Head of caudate nucleus (tissue), 42 donors: Measurements from ENCODE around the gene ZNF644.
"Not testable (repeated sequence)": the region's sequence is repeated elsewhere in the genome, so short reads cannot be mapped to it uniquely, and the experiment has no call there.

Source experiments
- DNase-seq, 42 donors: peaks; one replicate each; pipeline versions ENCODE4 v3.0.0 to v3.0.0-alpha.2; 2020 to 2021; ENCODE audit warnings: mixed read lengths in 7 of 42
- intact Hi-C: fragments of 100-400 bp; cut with DNase I; formaldehyde crosslinking; loops from one replicate; pipeline ENCODE4 v1.15.0; 2022

Gene ZNF644

DNA sequence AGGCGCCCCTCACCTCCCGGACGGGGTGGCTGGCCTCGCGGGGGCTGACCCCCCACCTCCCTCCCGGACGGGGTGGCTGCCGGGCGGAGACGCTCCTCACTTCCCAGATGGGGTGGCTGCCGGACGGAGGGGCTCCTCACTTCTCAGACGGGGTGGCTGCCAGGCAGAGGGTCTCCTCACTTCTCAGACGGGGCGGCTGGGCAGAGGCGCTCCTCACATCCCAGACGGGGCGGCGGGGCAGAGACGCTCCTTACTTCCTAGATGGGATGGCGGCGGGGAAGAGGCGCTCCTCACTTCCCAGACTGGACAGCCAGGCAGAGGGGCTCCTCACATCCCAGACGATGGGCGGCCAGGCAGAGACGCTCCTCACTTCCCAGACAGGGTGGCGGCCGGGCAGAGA, 130.1 kb downstream of the ZNF644 start:
- intact Hi-C loops = not testable (repeated sequence)

GRCh38 chr1:90882221-90882620, 139.6 kb downstream of the ZNF644 start:
- no peak for DNase-seq
- intact Hi-C loops = no loop called here

More for the DNA sequence above, 130.1 kb downstream of the ZNF644 start:
- not testable (repeated sequence) for DNase-seq

DNA sequence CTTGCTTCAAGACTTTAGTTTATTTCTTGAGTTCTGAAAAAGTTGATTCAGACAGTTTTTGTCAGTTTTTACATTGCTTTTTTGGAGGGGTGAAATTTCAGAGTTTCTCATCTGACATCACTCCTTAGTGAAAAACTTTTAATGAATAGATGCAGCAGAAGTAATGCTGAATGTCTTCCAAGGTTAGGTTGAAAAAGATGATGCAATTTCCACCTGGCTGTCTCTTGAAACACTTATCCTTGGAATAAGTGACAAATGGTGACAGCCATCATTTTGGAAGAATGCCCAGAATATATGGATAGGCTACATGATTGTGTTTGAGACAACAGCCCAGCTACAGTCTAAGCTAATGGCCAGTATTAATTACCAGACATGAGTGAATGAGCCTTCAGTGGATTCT, 140.8 kb downstream of the ZNF644 start:
- intact Hi-C loops = no loop called here
- DNase-seq = no peak

- intact Hi-C loops = no loop called here
- no peak for DNase-seq
These were observed 142.6 kb downstream of the ZNF644 start for GRCh38 chr1:90879281-90879680.

- intact Hi-C loops = no loop called here
- peak in 1 of 42 donors; percentile 12 for DNase-seq
These were observed 145.7 kb downstream of the ZNF644 start for GRCh38 chr1:90876101-90876500.
